NB4 (cell line): ENCODE data around the gene ERBB4.

ENCODE experiments used
- DNase-seq: peaks from one replicate; pipeline ENCODE4 v3.0.0; 2010; ENCODE audit warnings: low read depth
- H3K4me3 ChIP-seq: one replicate; pipeline ENCODE4 v1.5.1; 2011; ENCODE audit warnings: mild to moderate bottlenecking, low read depth, low read length, moderate library complexity
- MAX ChIP-seq: IDR thresholded peaks from 2 replicates; pipeline ENCODE4 v1.6.1; 2011; ENCODE audit warnings: low read depth, low read length
- MYC ChIP-seq: IDR thresholded peaks from 2 replicates; pipeline ENCODE4 v1.6.1; 2011; ENCODE audit warnings: low read depth, low read length
- POLR2A ChIP-seq: IDR thresholded peaks from 2 replicates; pipeline ENCODE4 v1.6.1; 2011; ENCODE audit warnings: mild to moderate bottlenecking; ENCODE audit not compliant: insufficient read length; ENCODE audit errors: extremely low read depth
- TF ChIP-seq, protein P1 (sequence below): IDR thresholded peaks from one replicate; pipeline ENCODE4 v1.5.1; 2012; ENCODE audit warnings: low read depth, low read length

Gene ERBB4

GRCh38 chr2:212097001-212097400, 441.6 kb downstream of the ERBB4 start:
- no peak overlapping the region for H3K4me3 ChIP-seq
- no peak for TF ChIP-seq MYC
- TF ChIP-seq, protein P1, sequence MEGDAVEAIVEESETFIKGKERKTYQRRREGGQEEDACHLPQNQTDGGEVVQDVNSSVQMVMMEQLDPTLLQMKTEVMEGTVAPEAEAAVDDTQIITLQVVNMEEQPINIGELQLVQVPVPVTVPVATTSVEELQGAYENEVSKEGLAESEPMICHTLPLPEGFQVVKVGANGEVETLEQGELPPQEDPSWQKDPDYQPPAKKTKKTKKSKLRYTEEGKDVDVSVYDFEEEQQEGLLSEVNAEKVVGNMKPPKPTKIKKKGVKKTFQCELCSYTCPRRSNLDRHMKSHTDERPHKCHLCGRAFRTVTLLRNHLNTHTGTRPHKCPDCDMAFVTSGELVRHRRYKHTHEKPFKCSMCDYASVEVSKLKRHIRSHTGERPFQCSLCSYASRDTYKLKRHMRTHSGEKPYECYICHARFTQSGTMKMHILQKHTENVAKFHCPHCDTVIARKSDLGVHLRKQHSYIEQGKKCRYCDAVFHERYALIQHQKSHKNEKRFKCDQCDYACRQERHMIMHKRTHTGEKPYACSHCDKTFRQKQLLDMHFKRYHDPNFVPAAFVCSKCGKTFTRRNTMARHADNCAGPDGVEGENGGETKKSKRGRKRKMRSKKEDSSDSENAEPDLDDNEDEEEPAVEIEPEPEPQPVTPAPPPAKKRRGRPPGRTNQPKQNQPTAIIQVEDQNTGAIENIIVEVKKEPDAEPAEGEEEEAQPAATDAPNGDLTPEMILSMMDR = no peak
- TF ChIP-seq MAX = no peak
- no peak for TF ChIP-seq POLR2A
- no peak for DNase-seq

DNA sequence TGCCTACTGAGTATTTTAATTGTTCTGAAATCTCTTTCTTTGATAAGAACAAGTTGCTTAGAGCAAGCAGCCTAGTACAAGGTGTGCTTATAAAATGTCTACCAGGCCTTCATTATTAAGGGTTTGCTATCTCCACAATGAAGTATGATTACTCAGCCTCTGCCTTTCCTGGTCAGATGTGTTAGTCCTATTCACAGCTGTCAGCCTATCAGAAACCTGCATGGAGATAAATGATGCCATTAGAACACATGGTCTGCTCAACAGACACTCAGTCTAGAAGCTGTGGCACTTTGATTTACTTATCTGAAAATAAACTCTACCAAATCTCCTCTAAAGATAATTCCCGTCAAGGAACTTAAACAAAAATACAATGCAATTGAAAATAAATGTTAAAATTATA, 448.7 kb downstream of the ERBB4 start:
- H3K4me3 ChIP-seq = no peak overlapping the region
- no peak for DNase-seq
- no peak for TF ChIP-seq MYC
- no peak for TF ChIP-seq MAX
- no peak for TF ChIP-seq POLR2A

DNA sequence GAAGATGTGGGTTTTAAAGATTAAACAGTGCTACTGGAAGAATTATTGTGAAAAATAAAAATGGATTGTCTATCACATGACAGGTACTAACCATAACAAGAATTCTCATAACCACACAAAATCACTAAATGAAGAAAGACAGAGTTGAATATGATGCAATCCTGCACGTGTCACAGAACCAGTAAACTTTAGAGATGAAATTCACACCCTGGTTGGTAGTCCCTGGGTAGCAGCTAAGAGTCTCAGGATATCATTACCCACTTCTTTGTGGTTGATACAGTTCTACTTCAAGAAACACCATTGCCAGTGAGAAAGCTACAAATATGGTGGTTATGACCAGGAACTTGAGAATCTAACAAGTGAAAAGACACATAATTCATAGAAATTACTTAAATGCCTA, 450.2 kb downstream of the ERBB4 start:
- TF ChIP-seq, protein P1 = no peak
- TF ChIP-seq POLR2A = no peak
- TF ChIP-seq MYC = peak; percentile 41; the same call in 1 of the 2 replicates
- peak; percentile 56 for TF ChIP-seq MAX
- peak; percentile 4 for DNase-seq
- no peak overlapping the region for H3K4me3 ChIP-seq

- DNase-seq = no peak
- TF ChIP-seq MYC (no peak), MAX (no peak), POLR2A (no peak)
- TF ChIP-seq, protein P1 = no peak
- H3K4me3 ChIP-seq = no peak overlapping the region
Measured at GRCh38 chr2:212083492-212083891, 455.1 kb downstream of the ERBB4 start.

- no peak overlapping the region for H3K4me3 ChIP-seq
- no peak for DNase-seq
- TF ChIP-seq, protein P1 = no peak
- TF ChIP-seq MAX (no peak), POLR2A (no peak), MYC (no peak)
Measured at GRCh38 chr2:212078103-212078502, 460.5 kb downstream of the ERBB4 start.

- H3K4me3 ChIP-seq = no peak overlapping the region
Measured at GRCh38 chr2:212076456-212076855, 462.1 kb downstream of the ERBB4 start.

More at GRCh38 chr2:212076456-212076855, 462.1 kb downstream of the ERBB4 start:
- no peak for DNase-seq
- TF ChIP-seq MAX (no peak), POLR2A (no peak), MYC (no peak)
- TF ChIP-seq, protein P1 = no peak
